Skin epidermis (tissue), 12 donors: Measurements from ENCODE around the gene TRMT10B.
"Not testable (repeated sequence)": the region's sequence is repeated elsewhere in the genome, so short reads cannot be mapped to it uniquely, and the experiment has no call there.

Experiments
- H3K27ac ChIP-seq, 21 experiments: fragments of 200-600 bp; sonication (generic) in 11 of 21; one replicate each; pipeline ENCODE4 v1.5.0; 2020; ENCODE audit warnings: mild to moderate bottlenecking in 3 of 21, inconsistent platforms in 2 of 21, moderate library complexity in 2 of 21
- H3K4me3 ChIP-seq, 7 experiments: fragments of 200-600 bp; sonication (generic) in 2 of 7; one replicate each; pipeline ENCODE4 v1.5.0; 2020; ENCODE audit warnings: inconsistent platforms in 2 of 7, mild to moderate bottlenecking in 2 of 7, moderate library complexity in 1 of 7

TRMT10B gene

GRCh38 chr9:37796232-37796631 lies 42.6 kb downstream of the TRMT10B start:
- Histone ChIP-seq H3K4me3 (no peak overlapping the region), H3K27ac (no peak overlapping the region)

- no peak overlapping the region for H3K4me3 ChIP-seq
- H3K27ac ChIP-seq = no peak overlapping the region
These were observed 45.1 kb downstream of the TRMT10B start for GRCh38 chr9:37798677-37799076.

GRCh38 chr9:37800631-37801286 lies 47.2 kb downstream of the TRMT10B start, which contains the start of gene DCAF10:
Gene DCAF10 (plus strand): TSS chr9:37800797. CDS start chr9:37800867, 70 bp downstream.
- H3K4me3 ChIP-seq = peak within 1 kb of the TSS; percentile 74 to 100 (median 93)
- H3K27ac ChIP-seq = peak within 1 kb of the TSS; percentile 56 to 96 (median 90)

- peak overlapping the region; percentile 56 to 96 (median 90) for H3K27ac ChIP-seq
These were observed 47.8 kb downstream of the TRMT10B start for GRCh38 chr9:37801287-37801850.

GRCh38 chr9:37801959-37802711 lies 48.5 kb downstream of the TRMT10B start:
- Histone ChIP-seq H3K27ac (peak overlapping the region in 7 of 21 experiments; percentile 89 to 94 (median 92)), H3K4me3 (peak overlapping the region; percentile 74 to 100 (median 93))

More at GRCh38 chr9:37801287-37801850, 47.8 kb downstream of the TRMT10B start:
- peak overlapping the region; percentile 74 to 100 (median 93) for H3K4me3 ChIP-seq

GRCh38 chr9:37806271-37806670 lies 52.7 kb downstream of the TRMT10B start:
- Histone ChIP-seq H3K4me3 (no peak overlapping the region), H3K27ac (no peak overlapping the region)

GRCh38 chr9:37809676-37810075 lies 56.1 kb downstream of the TRMT10B start:
- H3K4me3 ChIP-seq, H3K27ac ChIP-seq: not testable (repeated sequence)

- Histone ChIP-seq H3K4me3 (no peak overlapping the region), H3K27ac (no peak overlapping the region)
These were observed 58.4 kb downstream of the TRMT10B start for GRCh38 chr9:37811906-37812476.

- Histone ChIP-seq H3K27ac (no peak overlapping the region), H3K4me3 (no peak overlapping the region)
These were observed 59.3 kb downstream of the TRMT10B start for GRCh38 chr9:37812773-37813379.

GRCh38 chr9:37818849-37819248 lies 65.2 kb downstream of the TRMT10B start:
- H3K27ac ChIP-seq = no peak overlapping the region
- H3K4me3 ChIP-seq = no peak overlapping the region

GRCh38 chr9:37820142-37820541 lies 66.5 kb downstream of the TRMT10B start:
- Histone ChIP-seq H3K27ac (no peak overlapping the region), H3K4me3 (no peak overlapping the region)

- H3K4me3 ChIP-seq, H3K27ac ChIP-seq: not testable (repeated sequence)
These were observed 71.6 kb downstream of the TRMT10B start for GRCh38 chr9:37825174-37825573.

- Histone ChIP-seq H3K4me3 (no peak overlapping the region), H3K27ac (no peak overlapping the region)
These were observed 74.0 kb downstream of the TRMT10B start for GRCh38 chr9:37827483-37828165.
